HG02938 (cell line): ENCODE measurements around the gene TRIM38.
"Not testable (repeated sequence)": the region's sequence is repeated elsewhere in the genome, so short reads cannot be mapped to it uniquely, and the experiment has no call there.

Source experiments
- ATAC-seq: cut with Tn5 transposase; IDR thresholded peaks from one replicate; pipeline ENCODE4 v1.9.1; 2021; ENCODE audit warnings: mild to moderate bottlenecking, moderate library complexity; ENCODE audit not compliant: unreplicated experiment

TRIM38 gene

GRCh38 chr6:26003102-26003694, 40.6 kb downstream of the TRIM38 start:
- no peak for ATAC-seq

DNA sequence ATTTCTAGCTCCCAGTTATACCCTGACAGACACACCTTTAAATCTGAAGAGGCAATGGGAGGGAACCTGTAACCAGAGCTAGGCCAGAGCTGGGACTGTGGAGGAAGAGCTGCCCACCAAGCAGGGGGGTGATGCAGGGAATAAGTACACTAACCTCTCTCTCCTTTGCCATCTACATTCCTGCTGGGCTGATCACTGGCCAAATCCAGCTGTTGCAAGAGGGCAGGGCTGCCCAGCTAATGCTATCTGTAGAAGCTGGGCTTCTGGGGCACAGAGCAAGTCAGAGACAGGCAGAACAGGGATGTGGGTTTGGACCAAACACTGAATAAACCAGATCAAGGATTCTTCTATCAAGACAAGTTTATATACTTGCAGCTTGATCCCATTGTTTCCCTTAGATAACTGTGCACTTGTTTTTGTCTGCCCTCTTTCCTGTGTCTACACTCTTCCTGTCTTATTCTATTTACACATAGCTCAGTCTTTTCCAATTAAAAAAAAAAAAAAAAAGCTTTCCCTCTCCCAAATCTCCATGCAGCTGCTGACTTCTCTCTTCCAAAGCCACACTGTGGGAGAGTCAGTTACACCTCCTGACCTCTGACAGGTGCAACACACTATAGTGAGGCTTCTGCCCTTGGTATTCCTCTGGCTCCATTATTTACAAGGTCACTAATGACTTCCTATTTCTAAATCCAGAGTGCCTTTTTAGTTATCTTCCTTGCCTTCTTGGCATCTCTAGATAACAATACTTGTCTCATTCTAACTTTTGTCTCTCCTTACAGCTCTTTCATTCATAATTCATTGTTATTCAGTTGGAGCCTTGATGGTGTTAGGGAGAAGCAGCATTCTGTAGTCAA, 43.7 kb downstream of the TRIM38 start:
- ATAC-seq = no peak

GRCh38 chr6:26006940-26007305, 44.3 kb downstream of the TRIM38 start:
- not testable (repeated sequence) for ATAC-seq

DNA sequence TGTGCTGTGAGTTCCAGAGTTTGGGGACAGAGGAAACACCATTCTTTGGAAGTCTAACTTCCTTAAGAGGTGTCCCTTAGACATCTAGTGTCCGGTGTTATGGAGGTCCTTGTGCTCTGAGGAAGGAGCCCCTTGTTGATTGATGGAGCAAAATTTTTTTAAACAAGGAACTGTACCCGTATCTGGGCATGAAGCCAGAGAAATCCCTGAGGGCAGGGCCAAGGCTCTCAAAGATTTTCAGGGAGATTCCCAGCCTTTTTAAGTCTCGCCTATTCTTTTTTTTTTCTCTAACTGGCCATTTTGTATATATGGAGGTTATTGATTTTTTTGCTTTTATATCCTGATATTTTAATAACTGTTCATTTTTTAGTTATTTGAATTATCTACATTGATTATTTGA, 45.9 kb downstream of the TRIM38 start:
- no peak for ATAC-seq

DNA sequence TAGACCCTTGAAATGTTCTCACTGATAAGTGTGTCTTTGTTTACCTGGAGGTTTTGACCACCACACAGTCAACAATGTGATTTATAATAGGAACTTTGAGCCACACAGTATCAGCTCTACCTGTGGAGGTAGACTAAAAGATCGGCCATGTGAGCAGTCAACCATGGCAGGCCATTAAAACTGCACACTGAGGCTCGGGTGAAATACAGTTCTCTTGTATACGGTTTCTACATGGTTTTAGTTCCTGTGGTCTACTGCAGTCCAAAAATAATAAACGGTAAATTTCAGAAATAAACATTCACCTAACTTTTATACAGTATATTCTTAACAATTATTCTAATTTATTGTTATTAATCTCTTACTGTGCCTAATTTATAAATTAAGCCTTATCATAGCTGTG, 47.2 kb downstream of the TRIM38 start:
- ATAC-seq = no peak

GRCh38 chr6:26012061-26012460, 49.5 kb downstream of the TRIM38 start:
- ATAC-seq = no peak

GRCh38 chr6:26014386-26014785, 51.8 kb downstream of the TRIM38 start:
- not testable (repeated sequence) for ATAC-seq

DNA sequence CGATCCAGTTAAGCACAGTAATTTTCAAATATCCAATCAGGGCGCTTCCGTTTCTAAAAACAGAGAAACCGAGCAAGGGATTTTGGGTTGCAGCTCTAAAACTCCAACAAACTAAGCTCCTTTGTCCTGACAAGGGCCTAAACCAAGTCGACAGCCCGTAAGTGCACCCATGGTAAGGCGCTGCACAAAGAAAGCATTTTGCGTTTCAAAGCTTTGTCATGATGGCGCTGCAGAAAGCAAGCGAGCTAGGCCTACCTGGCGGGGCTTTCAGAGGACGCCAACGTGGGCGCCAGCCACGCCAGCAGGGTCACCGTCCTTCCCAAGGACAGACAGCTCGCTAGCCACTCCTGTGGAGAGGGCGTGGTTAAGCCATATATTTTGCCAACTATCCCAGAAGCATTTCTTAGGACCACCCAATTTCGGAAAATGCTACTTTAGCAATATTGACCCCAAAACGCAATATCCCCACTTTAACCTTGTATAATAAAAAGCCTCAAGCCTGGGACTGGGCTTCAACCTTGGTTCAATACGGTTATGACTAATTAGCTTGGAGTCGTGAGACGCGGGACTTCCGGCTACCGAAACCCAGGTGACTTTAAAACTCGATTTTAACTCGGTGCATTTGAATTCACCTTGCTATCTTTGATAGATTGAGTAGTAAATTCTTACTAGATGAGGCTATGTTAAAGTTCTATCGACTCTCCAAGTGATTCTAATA, 53.8 kb downstream of the TRIM38 start:
- no peak for ATAC-seq

DNA sequence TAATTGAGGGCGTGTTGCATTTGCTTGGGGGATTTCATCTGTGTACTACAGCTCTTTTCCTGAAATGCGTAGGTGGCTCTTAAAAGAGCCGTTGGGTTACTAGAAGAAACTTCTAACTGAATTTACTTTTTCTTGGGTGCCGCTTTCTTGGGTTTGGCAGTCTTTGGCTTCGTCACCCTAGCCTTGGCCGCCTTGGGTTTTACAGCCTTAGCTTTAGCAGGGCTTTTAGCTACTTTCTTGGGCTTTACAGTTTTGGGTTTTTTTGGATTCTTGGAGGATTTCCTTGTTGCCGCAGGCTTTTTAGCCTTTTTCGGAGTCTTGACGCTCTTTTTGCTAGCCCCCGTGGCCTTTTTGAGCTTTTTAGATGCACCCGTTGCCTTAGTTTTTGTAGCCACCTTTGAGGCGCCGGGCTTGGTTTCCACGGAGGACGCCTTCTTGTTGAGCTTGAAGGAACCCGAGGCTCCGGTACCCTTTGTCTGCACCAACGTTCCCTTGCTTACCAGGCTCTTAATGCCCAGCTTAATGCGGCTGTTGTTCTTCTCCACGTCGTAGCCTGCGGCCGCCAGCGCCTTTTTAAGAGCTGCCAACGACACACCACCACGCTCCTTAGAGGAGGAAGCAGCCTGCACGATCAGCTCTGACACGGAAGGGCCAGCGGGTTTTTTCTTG, 54.5 kb downstream of the TRIM38 start:
- ATAC-seq = no peak

GRCh38 chr6:26017632-26017966, 55.0 kb downstream of the TRIM38 start:
- no peak for ATAC-seq

DNA sequence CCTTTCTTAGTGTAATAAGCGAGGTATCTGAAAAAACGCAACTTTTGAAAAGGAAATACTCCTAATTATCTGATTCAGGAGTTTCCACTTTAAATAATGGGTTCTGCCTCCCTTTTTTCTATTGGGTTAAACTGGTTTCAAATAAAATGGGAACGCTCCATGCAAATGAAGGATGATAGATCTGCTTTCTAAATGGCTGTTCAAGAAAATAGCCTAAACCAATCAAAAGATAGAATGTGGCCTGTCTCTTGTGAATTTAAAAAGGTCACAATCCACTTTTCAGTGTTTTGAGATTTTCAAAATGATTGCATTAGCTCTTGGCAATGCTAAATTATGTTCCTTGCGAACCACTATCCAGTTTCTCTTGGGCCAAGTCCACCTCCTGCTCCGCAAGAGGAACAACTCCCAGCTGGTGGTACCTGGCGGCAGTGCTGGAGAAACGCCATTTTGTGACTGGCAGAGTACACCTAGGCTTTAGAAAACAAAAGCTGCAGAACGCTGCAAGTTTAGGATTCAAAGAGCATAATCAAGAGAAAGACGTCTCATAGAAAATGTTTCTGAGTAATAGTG, 56.7 kb downstream of the TRIM38 start:
- ATAC-seq = no peak

GRCh38 chr6:26019967-26020328, 57.3 kb downstream of the TRIM38 start:
- ATAC-seq = no peak

DNA sequence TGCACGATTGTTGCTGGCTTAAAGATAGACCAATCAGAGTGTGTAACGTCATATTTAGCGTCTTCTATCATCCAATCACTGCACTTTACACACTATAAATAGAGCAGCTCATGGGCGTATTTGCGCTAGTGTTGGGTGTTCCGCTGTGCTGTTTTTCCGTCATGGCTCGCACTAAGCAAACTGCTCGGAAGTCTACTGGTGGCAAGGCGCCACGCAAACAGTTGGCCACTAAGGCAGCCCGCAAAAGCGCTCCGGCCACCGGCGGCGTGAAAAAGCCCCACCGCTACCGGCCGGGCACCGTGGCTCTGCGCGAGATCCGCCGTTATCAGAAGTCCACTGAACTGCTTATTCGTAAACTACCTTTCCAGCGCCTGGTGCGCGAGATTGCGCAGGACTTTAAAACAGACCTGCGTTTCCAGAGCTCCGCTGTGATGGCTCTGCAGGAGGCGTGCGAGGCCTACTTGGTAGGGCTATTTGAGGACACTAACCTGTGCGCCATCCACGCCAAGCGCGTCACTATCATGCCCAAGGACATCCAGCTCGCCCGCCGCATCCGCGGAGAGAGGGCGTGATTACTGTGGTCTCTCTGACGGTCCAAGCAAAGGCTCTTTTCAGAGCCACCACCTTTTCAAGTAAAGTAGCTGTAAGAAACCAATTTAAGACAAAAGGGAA, 57.9 kb downstream of the TRIM38 start:
- peak; percentile 54 for ATAC-seq

GRCh38 chr6:26021001-26021349, 58.4 kb downstream of the TRIM38 start:
- ATAC-seq = peak; percentile 3

- ATAC-seq = peak; percentile 42
Observed at GRCh38 chr6:26021350-26022131, 58.9 kb downstream of the TRIM38 start.

DNA sequence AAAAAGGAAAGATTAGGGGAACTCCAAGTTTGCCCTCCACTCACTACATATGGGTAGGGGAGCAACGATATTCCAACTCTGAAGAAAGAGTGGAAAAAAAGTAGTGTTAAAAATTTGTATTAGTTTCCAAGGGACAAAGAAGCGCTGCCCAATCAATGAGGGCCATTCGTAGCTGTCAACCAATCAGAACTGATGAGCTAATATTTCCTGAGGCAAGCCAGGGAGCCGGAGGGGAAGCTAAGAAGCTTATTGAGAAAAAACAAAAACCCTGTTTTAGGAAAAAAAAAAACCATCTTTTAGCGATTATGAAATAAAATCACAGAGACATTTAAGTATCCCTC, 59.5 kb downstream of the TRIM38 start:
- ATAC-seq = no peak

DNA sequence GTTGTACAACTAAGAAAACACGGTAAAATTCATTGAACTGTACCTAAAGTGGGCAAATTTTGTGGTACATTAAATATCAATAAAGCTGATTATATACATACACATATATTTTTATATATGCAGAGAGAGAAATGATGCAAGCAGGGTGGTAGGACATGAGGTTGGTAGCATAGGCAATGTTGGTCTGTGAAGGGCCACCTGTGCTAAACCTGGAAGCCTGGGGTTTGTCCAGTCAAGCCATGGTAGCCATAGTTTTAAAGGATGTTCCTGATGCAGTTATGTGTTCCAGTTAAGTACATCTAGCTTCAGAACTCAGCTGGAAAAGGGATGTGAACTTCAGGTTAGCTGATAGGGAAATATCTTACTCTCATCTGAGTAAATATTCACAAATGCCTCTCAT, 60.1 kb downstream of the TRIM38 start:
- no peak for ATAC-seq

- ATAC-seq = no peak
Observed at GRCh38 chr6:26024651-26025046, 62.0 kb downstream of the TRIM38 start.

GRCh38 chr6:26025047-26025893, 62.7 kb downstream of the TRIM38 start:
- ATAC-seq = no peak
